Measurements from ENCODE around the gene RPLP2.
A peak's percentile ranks its signal among the peaks of the same experiment; 100 is the strongest.

RPLP2 gene

DNA sequence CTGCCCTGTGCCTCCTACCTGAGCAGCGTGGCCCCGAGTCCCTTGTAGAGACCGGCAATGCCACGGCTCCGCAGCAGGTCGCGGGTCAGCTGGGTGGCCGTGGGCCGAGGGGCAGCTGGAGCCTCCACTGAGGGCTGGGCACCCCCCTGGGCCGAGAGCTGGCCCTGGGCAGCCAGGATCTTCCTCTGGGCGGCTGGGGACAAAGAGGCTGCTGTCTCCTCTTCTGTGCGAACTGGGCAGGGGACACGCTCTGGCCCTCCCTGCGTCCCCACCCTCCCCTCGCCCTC is 17.3 kb upstream of the RPLP2 start:
- DNase-seq = no peak

DNA sequence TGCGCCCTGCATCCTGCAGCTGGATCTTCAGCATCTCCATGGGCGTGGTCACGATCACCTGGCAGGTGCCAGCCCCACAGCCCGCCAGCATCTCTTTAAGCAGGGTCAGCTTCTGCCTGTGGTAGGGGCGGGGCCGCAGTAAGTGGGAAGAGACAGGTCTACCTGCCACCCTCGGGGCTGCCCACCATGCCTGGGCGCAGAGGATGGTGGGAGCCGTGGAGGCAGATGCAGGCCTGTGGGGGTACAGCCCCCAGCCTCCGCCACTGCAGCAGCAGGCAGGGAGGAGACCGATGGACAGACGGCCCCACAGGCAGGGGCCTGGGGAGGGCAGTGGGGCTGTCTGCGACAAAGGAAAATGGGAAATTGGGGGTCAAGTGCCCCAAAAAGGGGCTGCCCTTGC is 16.9 kb upstream of the RPLP2 start:
- DNase-seq = no peak

DNA sequence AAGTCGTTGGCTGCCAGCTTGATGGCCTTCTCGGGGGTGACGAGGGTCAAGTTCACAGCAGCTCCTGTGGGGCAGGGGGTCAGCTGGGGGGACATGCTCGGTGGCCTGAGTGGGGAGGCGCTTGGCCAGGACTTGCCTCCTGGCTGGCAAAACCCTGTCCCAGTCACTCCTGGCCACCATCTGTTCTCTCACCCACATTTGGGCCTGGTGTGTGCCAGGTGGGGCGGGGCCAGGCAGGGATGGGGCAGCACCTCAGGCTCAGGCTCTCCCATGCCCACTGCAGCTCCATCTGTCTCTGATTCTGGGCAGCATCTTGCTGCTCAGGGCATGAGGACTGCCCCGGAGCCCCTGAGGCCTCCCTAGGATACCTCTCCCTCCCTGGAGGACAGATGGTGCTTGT is 16.2 kb upstream of the RPLP2 start:
- DNase-seq = no peak

DNA sequence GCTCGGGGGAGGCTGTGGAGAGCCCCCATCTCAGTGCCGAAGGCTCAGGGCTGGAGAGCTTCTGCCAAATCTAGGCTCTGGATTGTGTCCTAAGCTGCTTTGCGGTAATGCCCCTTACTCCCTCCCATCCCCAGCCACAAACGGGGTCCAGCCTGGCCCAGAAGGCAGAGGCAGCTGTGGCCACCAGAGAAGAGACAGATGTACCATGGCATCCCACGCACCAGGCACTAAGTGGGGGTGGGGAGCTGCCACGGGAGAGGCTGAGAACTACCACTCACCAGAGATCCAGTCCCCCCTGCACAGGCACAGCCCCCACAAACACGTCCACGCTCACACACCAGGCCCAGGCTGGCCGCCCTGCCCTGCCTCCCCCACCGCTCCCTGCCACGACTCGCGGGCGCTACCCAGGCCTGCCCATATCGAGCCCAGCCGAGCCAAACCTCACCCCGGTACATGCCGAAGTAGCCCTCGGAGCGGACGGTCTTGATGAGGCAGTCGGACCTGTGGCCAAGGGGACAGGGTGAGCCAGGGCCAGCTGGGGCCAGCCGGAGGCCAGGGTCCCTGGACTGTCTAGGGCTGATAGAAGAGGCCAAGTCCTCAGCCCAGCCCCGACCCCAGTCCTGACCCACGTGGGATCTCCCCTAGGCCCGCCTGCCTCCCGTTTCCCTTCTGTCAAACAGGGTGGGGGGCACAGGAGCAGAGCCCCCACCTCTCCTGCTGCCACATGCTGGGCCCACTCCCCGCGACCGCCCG is 15.6 kb upstream of the RPLP2 start:
- DNase-seq = no peak

DNA sequence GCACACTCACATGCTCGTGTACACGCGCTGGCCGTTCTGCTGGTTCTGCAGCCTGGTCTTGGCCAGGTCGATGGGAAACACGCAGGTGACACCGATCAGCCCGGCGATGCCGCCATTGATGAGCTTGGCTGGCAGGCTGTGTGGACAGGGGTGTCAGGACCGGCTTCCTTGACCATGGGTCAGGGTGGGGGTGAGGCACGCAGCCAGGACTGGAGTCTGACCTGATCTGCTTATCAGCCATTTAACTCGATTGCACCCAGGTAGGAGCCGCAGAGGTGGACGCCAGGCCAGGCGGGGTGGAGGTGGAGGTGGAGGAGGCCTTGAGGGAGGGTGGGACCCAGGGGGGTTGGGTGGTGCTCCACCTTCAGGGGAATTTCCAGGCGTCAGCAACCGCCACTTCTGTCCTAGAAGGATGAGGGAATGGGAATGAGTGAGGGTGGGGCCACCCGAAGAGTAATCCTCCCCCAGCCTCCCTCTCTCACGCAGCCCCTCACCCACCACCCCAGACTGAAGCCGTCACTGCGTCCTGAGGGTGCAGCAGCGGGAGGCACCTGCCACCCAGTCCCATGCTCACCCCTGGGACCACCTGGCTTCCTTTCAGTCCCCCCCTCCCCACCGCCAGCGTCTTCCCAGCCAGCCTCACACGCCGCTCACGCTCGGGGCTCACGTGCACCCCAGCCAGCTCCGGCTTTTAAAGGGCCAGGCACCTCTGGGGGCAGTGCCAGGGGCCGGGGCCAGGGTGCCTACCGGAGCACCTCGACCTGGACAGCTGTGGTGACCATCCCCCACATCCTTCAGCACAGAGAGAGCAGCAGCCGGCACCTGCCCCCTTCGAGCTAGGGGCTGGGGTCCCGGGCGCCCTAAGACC is 14.8 kb upstream of the RPLP2 start:
- no peak for DNase-seq

DNA sequence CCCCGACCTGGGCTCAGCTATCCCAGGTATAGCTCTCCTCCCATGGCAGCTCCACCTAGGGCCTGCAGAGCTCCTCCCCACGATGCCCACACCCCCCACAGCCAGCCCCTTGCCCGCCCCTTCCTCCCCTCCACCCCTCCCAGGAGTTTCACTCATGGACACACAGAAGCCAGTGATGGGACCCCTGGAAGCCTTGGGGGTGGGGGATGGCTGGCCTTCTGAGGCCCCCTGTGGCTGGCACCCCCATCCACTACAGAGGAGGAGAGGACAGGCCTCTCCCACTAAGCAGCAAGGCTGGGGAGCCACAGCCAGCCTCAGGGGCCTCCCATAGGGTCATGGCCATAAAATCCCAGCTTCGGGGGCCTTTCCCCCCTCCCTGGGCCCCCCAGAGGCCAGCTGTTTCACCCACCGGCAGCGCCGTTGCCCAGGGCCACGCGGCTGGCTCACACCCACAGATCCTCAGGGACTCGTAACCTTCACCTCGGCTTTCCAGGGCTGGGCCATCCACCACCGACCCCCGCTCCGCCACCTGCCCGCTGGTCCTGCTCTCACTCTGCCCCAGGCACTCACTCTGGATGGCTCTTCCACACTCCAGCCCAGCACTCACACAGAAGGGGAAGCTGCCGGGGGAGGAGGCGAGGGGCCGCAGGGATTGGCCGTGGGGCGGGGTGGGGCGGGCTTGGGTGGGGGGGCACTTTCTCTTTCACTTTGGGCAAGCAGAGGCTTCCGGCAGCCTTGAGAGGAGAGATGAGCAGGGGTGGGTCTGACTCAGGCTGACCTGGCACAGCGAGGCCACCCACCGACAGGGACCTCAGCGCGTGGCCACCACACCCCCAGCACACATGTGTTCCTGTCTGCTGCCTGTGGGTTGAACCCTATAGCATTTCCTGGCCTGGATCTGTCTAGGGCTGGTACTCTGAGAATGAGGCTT is 13.9 kb upstream of the RPLP2 start:
- DNase-seq = peak; percentile 69

DNA sequence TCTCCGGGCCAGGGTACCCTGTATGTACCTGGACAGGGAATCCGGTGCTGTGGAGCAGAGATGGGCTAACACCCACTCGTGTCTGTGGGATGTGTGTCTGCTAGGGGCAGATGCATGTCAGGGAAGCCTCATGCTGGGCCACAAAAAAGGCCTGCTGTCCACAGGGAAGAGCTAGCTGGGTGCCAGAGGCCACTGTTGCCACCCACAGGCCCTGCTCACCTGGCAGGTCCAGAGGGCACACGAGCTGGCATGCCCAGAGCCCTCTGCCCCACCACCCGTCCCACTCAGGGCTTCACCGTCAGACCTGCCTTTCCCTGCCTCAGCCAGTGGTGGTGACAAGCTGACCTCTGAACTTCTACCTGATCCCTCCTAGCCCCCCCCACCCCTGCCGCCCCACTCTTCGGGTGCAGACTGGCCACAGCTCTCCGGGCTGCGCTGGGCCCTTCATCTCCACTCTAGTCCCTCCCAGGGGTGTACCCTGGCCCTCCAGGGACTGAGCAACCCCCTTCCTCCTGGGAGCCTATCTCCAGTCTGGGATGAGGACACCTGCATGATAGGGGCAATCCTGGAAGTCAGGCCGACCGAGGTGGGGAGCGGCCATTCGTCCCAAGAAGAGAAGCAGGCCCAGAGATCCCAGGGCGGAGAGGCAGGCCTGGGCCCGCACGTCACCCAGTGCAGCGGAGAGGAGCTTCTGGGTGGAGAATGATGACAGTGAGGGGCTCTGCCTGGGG is 13.0 kb upstream of the RPLP2 start:
- DNase-seq = no peak

DNA sequence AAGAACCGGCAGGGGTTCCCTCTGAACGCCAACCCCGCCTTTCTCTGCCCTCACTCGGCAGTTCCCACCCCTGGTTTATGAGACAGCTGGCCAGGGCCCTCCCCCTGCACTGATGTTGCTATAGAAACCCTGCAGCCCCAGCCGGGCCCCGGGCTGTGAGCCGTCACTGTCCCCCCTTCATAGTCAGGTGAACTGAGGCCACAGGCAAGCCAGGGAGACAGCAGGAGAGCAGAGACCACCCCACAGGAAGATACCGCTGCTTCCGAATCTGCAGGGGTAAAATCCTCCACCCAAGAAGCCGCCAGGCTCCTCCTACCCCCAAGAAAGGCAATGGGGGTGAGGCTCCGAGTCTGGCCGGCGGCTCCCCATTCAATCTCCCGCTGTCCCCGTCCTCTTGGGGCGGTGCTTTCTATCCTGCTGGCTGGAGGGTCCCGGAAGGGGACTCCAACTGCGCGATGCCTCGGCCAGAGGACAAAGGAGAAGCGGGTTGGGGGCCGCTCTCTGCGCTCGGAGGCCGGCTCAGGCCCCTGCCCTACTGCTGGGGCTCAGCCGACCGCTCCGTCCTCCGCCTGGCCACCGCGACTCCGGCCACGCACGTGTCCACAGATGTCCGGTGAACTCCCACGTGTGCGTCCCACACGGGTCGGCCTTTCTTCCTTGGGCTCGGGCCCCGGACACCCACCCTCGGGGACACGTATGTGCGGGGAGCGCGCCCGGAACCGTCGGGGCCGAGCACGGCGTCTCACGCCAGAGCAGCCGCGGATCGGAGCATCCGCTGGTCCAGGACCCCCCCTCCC is 12.3 kb upstream of the RPLP2 start:
- DNase-seq = peak; percentile 63

DNA sequence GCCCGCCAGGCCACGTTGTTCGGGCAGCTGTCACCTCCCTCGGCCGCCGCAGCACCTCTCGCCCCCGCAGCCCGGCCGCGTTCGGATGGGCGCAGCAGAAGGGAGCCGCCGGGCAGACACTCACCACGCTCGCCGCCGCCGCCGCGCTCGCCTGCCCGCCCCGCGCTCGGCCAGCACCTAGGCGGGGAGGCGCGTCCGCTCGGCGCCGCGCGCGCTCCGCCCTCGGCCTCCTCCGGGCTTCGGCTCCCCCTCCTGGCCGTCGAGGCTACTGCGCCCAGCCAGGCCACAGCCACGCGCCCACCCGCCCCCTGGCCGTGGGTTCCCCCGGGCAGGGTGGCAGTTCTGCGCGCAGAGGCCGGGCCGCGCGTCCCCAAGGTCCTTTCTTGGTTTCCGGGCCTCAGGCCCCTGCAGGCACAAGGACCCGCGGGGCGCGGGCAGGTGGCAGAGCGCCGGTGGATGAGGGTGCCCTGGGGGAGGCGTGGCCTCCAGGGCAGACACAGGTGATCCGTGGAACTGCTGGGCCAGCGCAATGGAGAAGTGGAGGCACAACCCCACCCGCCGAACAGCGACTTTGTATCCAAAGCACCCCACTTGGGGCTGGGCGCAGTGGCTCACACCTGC is 11.6 kb upstream of the RPLP2 start, which contains the start of gene SLC25A22:
SLC25A22 (minus strand) TSS at position 189 of the 621 bp plus-strand sequence. CDS start 3,275 bp downstream, outside the sequence.
- peak; percentile 80 for DNase-seq

DNA sequence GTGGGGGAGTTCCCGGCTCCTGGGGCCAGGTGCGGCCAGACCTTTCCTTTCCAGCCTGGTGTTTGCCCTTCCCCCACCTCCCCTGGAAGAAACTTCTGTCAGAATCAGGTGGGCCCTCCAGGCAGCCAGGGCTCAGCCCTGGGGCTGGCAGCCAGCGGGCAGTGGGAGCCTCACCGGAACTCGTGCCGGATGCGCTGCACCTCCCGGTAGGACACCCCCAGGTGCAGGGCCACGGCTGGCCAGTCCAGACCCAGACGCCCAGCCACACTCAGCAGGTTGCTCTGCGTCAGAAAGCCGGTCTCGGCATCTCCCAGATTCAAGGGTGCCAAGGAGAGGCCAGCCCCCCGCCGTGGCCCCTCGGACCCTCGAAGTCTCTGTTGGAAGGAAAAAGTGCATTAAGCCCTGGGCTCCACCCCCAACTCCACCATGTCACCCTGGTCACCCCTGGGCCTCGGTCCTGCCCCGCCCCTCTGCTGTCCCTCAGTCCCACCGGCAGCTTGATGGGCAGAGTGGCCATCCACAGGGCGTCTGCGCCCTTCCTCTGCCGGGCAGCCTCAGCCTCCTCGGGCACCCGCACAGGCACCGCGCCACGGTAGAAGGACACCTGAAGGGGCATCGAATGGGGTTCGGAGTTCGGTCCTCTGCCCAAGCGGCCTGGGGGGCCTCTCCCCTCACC is 10.0 kb upstream of the RPLP2 start:
- no peak for DNase-seq

DNA sequence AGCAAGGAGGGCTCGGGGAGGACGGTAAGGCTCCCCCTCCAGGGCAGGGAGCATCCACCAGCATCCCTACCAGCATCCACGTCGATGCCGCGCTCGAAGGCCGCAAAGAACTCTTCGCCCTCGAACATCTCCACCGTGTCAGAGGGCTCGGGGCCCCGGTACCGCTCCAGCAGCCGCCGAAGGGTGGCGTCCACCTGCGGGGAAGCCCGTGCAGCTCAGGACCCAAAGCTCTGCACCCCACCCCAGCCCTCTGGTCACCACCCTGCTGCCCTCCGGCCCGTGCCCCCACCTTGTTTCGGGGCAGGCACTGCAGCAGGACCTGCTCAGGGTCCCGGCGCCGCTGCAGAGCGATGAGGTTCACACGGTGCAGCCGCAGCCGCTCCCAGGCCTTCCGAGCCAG is 9.3 kb upstream of the RPLP2 start:
- DNase-seq = no peak

DNA sequence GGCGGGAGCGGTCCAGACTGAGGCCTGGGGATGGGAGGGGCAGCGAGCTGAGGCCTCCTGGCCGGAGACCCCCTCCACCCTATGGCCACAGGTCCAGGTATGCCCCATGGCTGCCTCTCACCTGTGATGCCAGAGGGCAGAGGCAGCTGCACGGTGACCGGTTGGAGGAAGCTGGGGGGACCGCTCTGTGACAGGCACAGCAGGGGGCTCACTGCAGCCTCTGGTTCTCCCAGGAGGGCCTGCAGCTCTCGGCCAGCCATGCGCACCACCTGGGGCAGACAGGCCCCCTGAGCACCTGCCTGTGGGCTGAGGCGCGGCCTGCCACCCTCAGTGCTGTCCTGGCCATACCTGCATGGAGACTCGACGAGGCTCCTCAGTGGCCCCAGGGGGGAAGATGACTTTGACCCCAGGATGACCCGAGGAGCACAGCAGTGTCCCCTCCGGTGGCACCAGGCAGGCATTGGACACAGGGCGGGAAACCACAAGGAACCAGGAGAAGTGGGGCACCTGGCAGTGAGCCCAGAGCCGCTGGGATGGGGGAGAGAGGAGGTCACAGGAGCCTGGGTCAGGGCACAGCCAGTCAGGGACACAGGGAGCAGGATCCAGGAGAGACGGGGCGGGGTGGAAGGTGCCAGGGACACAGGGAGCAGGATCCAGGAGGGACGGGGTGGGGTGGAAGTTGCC is 8.5 kb upstream of the RPLP2 start:
- no peak for DNase-seq

DNA sequence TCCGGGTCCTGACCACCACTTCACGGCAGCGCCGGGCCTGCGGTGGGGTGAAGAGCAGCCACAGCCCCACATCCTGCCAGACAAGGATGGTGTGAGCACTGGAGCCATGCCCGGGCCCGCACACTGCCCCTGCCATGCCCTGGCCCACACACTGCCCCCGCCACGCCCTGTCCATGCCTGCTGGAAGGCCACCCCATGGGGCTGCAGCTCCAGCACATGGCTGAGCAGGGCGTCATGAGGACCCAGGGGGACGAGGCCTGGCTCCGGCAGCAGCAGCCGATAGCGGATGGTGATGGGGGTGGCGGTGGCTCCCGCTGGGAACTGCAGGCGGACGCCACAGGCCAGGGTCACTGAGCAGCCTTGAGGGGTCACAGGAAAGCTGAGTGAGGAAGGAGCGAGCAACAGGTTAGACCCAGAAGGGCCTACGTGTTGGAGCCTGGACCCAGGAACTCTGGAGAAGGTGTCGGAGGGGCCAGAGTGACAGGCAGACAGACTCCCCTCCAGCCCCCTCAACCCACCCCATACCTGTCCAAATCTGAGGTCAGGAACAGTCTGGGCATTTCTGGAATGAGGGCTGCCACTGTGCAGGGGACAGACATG is 7.6 kb upstream of the RPLP2 start:
- no peak for DNase-seq

DNA sequence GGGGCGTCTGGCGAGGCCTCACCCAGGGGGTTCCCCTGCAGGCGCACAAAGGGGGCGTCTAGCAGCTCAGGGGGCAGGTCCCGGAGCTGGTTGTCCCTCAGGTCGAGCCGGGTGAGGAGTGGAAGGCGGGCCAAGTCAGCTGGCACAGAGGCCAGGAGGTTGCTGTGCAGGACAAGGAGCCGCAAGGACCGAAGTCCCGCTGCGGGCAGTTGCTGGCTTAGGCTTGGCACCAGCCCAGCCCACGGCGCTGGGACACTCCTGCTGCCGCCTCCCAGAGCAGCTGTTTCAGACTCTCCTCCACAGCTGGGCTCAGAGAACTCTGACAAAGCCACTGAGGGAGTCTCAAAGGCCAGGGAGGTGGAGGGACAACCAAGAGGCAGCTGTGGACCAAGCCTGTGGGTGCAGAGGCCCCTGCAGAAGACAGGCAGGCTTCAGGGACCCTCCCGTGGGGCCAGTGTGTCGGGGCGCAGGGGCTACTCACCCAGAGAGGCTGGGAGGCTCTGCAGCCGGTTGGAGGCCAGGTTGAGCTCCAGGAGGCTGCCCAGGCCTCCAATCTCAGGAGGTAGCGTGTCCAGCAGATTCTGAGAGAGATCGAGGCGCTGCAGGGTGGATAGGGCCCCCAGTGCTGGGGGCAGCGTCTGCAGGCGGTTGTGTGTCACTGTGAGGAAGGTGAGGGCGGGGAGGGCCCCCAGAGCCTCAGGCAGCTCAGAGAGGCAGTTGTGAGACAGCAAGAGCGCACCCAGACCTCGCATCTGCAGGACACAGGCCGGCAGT is 6.9 kb upstream of the RPLP2 start:
- DNase-seq = no peak

DNA sequence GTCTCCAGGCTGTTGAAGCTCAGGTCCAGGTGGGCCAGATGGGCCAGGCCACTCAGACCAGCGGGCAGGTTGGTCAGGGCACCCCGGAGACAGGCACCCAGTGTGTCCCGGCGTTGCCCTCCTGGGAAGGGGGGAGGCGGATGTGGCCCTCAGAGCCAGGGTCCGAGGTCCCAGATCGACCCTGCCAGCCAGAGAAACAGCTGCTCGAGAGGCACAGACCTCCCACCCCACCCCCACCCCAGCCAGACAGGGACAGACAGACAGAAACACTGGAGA is 6.4 kb upstream of the RPLP2 start:
- no peak for DNase-seq

DNA sequence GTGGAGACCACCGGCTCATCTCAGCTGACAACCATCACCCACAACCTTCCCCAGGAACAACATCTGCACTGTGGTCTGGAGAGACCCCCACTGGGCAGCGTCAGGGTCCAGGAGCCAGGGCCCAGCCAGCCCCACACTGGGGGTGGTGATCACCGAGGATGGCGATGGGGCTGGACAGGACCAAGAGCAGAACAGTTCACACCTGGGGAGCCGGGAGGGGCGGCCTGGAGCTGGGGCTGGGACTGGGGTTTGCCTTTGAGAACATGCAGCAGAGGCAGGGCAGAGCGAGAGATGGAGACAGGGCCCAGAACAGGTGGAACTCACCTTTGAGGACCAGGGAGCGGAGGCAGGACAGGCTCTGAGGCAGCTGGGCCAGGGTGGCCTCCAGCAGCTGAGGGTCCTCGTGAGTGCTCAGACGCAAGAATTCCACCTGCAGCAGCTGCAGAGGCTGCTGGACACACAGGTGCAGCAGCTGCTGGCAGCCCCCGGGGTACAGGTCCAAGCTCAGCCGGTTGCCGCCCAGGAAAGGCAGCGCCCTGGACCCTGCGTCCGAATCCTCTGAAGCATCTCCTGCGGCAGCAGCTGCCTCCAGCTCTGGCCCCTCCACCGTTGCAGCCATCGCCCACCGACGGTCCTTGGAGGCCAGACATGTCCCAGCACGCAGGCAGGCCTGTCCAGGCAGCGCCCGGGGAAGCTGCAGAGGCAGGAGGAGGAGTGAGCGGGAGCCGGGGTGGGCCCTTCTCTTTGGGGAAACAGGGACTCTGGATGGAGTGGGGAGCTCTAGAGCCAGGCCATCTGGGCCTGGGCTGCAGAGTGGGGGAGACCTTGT is 5.8 kb upstream of the RPLP2 start:
- DNase-seq = no peak

DNA sequence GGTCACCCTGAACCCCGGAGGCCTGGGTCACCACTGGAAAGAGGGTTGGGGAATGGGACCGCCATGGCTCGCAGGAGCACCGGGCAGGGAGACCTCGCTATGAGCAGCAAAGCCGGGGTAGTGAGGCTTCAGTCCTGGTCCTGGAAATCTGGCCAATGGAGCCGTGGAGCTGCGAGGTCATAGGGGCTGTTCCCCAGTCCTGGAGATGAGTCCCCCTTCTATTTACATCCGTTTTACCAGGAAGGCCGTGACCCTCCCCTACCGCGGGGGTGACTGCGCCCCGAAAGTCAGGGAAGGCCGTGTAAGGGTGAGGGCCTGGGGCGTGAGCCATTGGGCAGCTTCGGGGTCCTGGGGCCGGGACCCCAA is 5.2 kb upstream of the RPLP2 start:
- DNase-seq = no peak

Measured in activated CD4-positive, alpha-beta T cell treated with anti-CD3 and anti-CD28 coated beads, Interleukin-2, amount 50 U/mL, for 1 hour (primary cell).